AG04449 (cell line): ENCODE measurements around the gene OAF.
"Not testable (repeated sequence)": the region's sequence is repeated elsewhere in the genome, so short reads cannot be mapped to it uniquely, and the experiment has no call there.

Source experiments
- CTCF ChIA-PET: fragments of 350-600 bp; formaldehyde crosslinking; extraction: SDS; loops from one replicate; lab custom pipeline; 2021; ENCODE audit warnings: antibody characterized with exemption; lab: Yijun Ruan, JAX
- POLR2A ChIA-PET: fragments of 400-600, 350-600 bp; formaldehyde crosslinking; extraction: SDS; loops from one replicate; lab custom pipeline; 2020; ENCODE audit warnings: antibody characterized with exemption, inconsistent platforms; lab: Yijun Ruan, JAX
- DNase-seq: peaks from one replicate; pipeline ENCODE4 v3.0.0-alpha.2; 2010; ENCODE audit warnings: low read depth, low spot score
- H3K4me3 ChIP-seq: 2 replicates; pipeline ENCODE4 v1.5.1; 2011; ENCODE audit warnings: low read depth, mild to moderate bottlenecking, control low read depth, low read length
- CTCF ChIP-seq: IDR thresholded peaks from one replicate; pipeline ENCODE4 v1.5.1; 2011; ENCODE audit warnings: mild to moderate bottlenecking, moderate library complexity, low read length, control low read depth, inconsistent platforms; ENCODE audit not compliant: insufficient read depth; ENCODE audit errors: missing control alignments

The OAF gene

GRCh38 chr11:120249279-120250262, 38.7 kb downstream of the OAF start:
- no peak for DNase-seq
- CTCF ChIA-PET = interaction anchor here (1.0 to 45.4 kb wide), 8 partner anchors 10 to 79 kb away, joined by 3 to 1135 read pairs (median 10); partner anchors contain the start of gene POU2F3
- TF ChIP-seq CTCF = no peak
- POLR2A ChIA-PET = no interaction called here
- no peak overlapping the region for H3K4me3 ChIP-seq

GRCh38 chr11:120253377-120253776, 42.5 kb downstream of the OAF start:
- CTCF ChIA-PET = interaction anchor here (45.4 kb wide), 1 partner anchor 46 kb away, joined by 1135 read pairs; no protein-coding TSS in a partner anchor
- POLR2A ChIA-PET, H3K4me3 ChIP-seq, DNase-seq: not testable (repeated sequence)

- ChIA-PET POLR2A (no interaction called here), CTCF (interaction anchor here (0.9 to 45.4 kb wide), 3 partner anchors 19 to 44 kb away, joined by 3 to 1135 read pairs (median 4); no protein-coding TSS in a partner anchor)
- TF ChIP-seq CTCF = no peak
These were observed 44.1 kb downstream of the OAF start for GRCh38 chr11:120254788-120255518.

GRCh38 chr11:120255519-120255866, 44.7 kb downstream of the OAF start:
- ChIA-PET CTCF (interaction anchor here (45.4 kb wide), 1 partner anchor 43 kb away, joined by 1135 read pairs; no protein-coding TSS in a partner anchor), POLR2A (no interaction called here)
- H3K4me3 ChIP-seq = no peak overlapping the region
- no peak for DNase-seq
- TF ChIP-seq CTCF = no peak

More at GRCh38 chr11:120254788-120255518, 44.1 kb downstream of the OAF start:
- no peak overlapping the region for H3K4me3 ChIP-seq
- DNase-seq = no peak

GRCh38 chr11:120256178-120256577, 45.3 kb downstream of the OAF start:
- H3K4me3 ChIP-seq = no peak overlapping the region
- CTCF ChIA-PET = interaction anchor here (45.4 kb wide), 1 partner anchor 43 kb away, joined by 1135 read pairs; no protein-coding TSS in a partner anchor
- DNase-seq = no peak
- no peak for TF ChIP-seq CTCF
- POLR2A ChIA-PET = no interaction called here

GRCh38 chr11:120256779-120257178, 45.9 kb downstream of the OAF start:
- TF ChIP-seq CTCF = no peak
- POLR2A ChIA-PET = no interaction called here
- no peak overlapping the region for H3K4me3 ChIP-seq
- CTCF ChIA-PET = interaction anchor here (1.0 to 2.3 kb wide), 2 partner anchors 10 to 22 kb away, joined by 3 to 9 read pairs; no protein-coding TSS in a partner anchor
- no peak for DNase-seq
